Measurements from ENCODE around the gene PAX4. TPM values are rescaled to one million over a fixed set of nuclear protein-coding genes. Genes with fewer than 3 reads are reported as not detected.
A peak's percentile ranks its signal among the peaks of the same experiment; 100 is the strongest.
"Not testable (repeated sequence)": the region's sequence is repeated elsewhere in the genome, so short reads cannot be mapped to it uniquely, and the experiment has no call there.

PAX4 gene
- total RNA-seq, 1 experiment from 2014 or later: not detected

GRCh38 chr7:127586346-127586745 lies 31.6 kb downstream of the PAX4 start:
- no peak for DNase-seq (ENCODE audit: low read depth)

DNA sequence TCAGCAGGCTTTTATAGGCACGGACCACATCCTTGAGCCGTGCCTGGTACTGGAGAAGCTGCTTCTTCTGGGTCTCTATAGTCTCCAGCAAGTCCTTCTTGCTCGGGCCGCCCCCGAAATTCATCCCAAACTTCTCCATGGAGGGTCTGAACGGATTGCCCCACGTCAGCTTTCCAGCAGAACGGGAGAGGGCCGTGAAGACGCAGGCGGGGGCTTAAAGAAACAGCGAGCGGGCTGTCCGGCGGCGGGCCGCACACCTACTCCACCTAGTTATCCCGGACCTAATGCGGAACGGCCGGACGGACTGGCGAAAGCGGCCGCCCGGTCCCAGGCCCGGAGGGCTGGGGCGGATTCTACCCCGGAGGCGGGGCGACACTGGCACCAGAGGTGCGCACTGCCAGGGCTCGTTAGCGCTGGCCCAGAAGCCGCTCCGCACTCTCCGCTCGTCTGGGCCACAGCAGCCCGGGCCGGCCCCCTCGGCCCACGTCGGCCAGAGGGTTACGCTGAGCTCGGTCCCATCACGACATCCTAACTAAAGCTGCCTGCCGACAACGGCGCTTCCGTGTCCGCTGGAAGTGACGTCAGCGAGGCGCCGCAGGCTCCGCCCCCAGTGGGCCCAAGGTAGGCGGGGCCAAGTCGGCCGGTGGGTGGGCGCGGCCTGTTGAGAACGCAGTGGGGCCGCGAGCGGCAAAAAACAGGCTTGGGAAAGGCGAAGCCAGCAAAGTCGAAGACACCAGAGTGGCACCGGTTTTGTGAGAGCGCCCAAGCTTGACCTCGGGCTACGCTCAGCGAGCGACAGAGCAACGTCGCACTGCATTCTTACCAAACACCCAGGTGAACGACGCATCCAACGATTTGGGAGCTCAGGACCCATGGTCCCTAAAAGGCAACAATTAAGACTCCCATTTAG lies 32.6 kb downstream of the PAX4 start, which contains the start of gene GCC1:
TSS of gene GCC1 (minus strand) at position 553 of the 910 bp plus-strand sequence. CDS start at position 139, 414 bp downstream.
- peak; percentile 78 for DNase-seq (ENCODE audit: low read depth)

DNA sequence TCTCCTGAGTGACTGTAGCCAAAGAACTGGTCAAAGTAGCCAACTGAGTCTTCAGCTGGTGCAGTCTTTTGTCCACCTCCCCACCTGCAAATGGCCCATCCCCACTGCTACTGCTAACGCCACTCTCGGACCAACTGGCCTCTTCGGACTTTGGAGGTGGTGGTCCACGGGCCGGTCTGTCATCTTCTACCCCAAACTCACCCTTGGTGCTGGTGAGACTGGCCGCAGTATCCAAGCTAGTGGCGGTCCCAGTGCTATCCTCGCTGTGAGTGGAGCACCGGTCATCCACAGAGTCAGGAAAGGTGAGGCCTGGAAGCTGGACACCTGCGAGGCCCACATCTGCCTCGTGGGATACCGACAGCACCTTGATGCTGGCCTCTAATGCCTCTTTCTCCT lies 33.3 kb downstream of the PAX4 start:
- DNase-seq (ENCODE audit: low read depth): no peak

DNA sequence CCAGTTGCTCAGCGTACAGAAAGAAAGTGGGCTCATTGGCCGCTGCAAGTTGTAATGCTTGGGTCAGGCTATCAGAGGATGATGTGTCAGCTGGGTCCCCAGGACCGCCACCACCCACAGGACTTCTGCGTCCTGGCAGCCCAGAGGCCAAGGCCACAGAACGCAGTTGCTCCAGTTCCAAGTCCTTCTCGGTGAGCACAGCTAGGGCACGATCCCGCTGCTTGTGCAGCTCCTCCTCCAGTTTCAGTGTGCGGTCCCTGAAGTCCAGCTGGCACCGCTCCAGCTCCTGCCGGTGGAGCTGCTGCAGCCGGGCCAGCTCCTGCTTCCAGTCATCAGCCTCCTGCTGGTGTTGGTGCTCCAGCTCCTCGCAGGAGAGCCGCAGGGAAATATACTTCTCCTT lies 35.6 kb downstream of the PAX4 start:
- DNase-seq (ENCODE audit: low read depth): no peak

GRCh38 chr7:127581716-127582115 lies 36.2 kb downstream of the PAX4 start:
- DNase-seq (ENCODE audit: low read depth): no peak

GRCh38 chr7:127580612-127581011 lies 37.3 kb downstream of the PAX4 start:
- DNase-seq (ENCODE audit: low read depth): no peak

DNA sequence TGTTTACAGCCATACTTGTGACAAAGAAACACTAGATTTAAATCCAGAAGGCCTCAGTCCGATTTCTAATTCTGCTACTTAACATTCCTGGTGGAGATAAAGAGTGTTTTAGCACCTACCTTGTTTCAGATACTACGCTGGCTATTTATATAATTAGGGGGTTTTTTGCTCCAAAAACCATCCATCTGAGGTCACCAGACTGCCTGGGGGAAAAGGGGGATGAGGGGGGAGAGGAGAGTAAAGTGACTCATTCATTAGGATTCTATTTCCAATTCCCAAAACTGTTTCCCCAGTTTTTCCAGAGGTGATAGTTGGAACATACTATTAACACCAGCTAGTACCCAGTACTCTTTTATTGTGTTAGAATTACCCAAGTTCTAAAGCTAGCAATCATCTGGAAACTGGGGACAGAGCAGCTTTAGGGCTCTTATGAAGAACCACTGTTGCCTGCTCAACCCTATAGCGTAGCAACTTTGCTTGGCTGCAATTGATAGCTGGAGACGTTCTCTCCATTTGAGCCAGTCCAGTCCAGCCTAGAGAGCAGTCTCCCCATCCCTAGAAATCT lies 39.1 kb downstream of the PAX4 start:
- DNase-seq (ENCODE audit: low read depth): no peak

GRCh38 chr7:127578036-127578684 lies 39.8 kb downstream of the PAX4 start:
- no peak for DNase-seq (ENCODE audit: low read depth)

- peak; percentile 42 for DNase-seq (ENCODE audit: low read depth)
Observed at GRCh38 chr7:127571741-127572505, 46.0 kb downstream of the PAX4 start.

GRCh38 chr7:127568034-127568433 lies 49.9 kb downstream of the PAX4 start:
- DNase-seq (ENCODE audit: low read depth): not testable (repeated sequence)

DNA sequence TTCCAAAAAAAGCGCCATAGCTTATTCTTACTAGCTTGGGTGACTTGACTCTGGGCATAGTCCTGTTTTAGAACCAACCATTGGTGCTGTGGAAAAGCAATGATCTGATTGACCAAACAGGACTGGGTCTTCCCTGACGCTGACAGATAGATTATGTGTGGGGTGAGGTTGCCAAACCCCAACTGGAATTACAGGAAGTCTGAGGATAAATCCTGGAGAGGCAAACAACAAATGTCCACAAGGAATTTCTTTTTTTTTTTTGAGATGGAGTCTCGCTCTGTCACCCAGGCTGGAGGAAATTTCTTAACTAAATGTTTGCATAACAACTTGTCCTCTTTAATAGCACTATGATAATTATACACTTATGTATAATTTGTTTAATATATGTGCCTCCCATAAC lies 51.7 kb downstream of the PAX4 start:
- no peak for DNase-seq (ENCODE audit: low read depth)

Other genes starting within 250 kb of the PAX4 start
- gene ZNF800, start 225.4 kb downstream of the PAX4 start, total RNA-seq (2014; rRNA removed; shearing (Covaris generic)): 12.8 and 24.9 TPM in 2 replicates
- 12.5 and 13.6 TPM in 2 replicates for gene GCC1, start 32.5 kb downstream of the PAX4 start, total RNA-seq (2014; rRNA removed; shearing (Covaris generic))
- 116 and 131 TPM in 2 replicates for gene ARF5, start 29.7 kb downstream of the PAX4 start, total RNA-seq (2014; rRNA removed; shearing (Covaris generic))
- 0.23 and 0.27 TPM in 2 replicates for gene FSCN3, start 24.4 kb downstream of the PAX4 start, total RNA-seq (2014; rRNA removed; shearing (Covaris generic))
- gene SND1, start 34.1 kb upstream of the PAX4 start, total RNA-seq (2014; rRNA removed; shearing (Covaris generic)): 145 TPM in 2 replicates